Parathyroid adenoma (tissue), 2 donors: ENCODE results near the gene EGR1.

ENCODE experiments used
- H2AFZ ChIP-seq: fragments of 300-600 bp; sonication (generic); one replicate; pipeline ENCODE4 v1.7.0; 2017; ENCODE audit warnings: antibody characterized with exemption, mild to moderate bottlenecking
- H3K27ac ChIP-seq: fragments of 300-600 bp; sonication (generic); one replicate; pipeline ENCODE4 v1.7.0; 2017
- H3K27me3 ChIP-seq: fragments of 300-600 bp; sonication (generic); one replicate; pipeline ENCODE4 v1.7.0; 2017; ENCODE audit warnings: low read length; ENCODE audit not compliant: control insufficient read depth, insufficient read depth
- H3K36me3 ChIP-seq: fragments of 300-600 bp; sonication (generic); one replicate; pipeline ENCODE4 v1.7.0; 2017; ENCODE audit warnings: low read length; ENCODE audit not compliant: control insufficient read depth, insufficient read depth
- H3K4me1 ChIP-seq: fragments of 300-600 bp; sonication (generic); one replicate; pipeline ENCODE4 v1.7.0; 2017; ENCODE audit warnings: control low read depth
- H3K4me2 ChIP-seq: fragments of 300-600 bp; sonication (generic); one replicate; pipeline ENCODE4 v1.7.0; 2017; ENCODE audit warnings: low read length
- H3K4me3 ChIP-seq: fragments of 300-600 bp; sonication (generic); one replicate; pipeline ENCODE4 v1.7.0; 2017; ENCODE audit warnings: low read depth, low read length
- H3K79me2 ChIP-seq: fragments of 300-600 bp; sonication (generic); one replicate; pipeline ENCODE4 v1.7.0; 2017; ENCODE audit warnings: control low read depth
- H3K9ac ChIP-seq: fragments of 300-600 bp; sonication (generic); one replicate; pipeline ENCODE4 v1.7.0; 2017; ENCODE audit warnings: mild to moderate bottlenecking
- H3K9me3 ChIP-seq: fragments of 300-600 bp; sonication (generic); one replicate; pipeline ENCODE4 v1.7.0; 2017; ENCODE audit warnings: low read length; ENCODE audit not compliant: control insufficient read depth
- TF ChIP-seq, protein P1 (sequence below): fragments of 300-600 bp; sonication (generic); IDR thresholded peaks from one replicate; pipeline ENCODE4 v1.7.0; 2017; ENCODE audit warnings: antibody characterized with exemption, mild to moderate bottlenecking
- donor health status: primary hyperparathyroidism.

The EGR1 gene

DNA sequence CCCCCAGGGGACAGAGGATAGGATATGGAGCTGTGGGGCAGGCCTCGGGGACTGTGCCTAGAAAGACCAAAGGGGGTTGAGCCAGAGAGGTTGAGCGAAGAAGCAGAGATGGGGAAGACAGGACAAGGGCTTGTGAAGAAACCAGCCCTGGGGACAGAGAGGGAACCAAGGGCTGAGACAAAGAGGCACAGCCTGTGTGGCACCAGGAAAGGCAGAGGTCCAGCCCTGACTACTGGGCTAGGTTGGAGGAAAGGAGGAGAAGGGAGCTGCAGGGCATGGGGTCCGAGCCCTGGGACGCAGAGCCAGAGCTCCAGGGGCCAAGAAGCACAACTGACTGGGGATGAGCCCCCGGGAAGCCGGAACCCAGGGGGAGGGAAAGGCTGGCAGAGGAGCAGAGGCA, 17.2 kb upstream of the EGR1 start:
- no peaks in the 10 kb centered on the region for H3K27me3 ChIP-seq
- H3K9ac ChIP-seq: no peak overlapping the region
- TF ChIP-seq, protein P1, sequence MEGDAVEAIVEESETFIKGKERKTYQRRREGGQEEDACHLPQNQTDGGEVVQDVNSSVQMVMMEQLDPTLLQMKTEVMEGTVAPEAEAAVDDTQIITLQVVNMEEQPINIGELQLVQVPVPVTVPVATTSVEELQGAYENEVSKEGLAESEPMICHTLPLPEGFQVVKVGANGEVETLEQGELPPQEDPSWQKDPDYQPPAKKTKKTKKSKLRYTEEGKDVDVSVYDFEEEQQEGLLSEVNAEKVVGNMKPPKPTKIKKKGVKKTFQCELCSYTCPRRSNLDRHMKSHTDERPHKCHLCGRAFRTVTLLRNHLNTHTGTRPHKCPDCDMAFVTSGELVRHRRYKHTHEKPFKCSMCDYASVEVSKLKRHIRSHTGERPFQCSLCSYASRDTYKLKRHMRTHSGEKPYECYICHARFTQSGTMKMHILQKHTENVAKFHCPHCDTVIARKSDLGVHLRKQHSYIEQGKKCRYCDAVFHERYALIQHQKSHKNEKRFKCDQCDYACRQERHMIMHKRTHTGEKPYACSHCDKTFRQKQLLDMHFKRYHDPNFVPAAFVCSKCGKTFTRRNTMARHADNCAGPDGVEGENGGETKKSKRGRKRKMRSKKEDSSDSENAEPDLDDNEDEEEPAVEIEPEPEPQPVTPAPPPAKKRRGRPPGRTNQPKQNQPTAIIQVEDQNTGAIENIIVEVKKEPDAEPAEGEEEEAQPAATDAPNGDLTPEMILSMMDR: no peak
- no peaks in the 10 kb centered on the region for H3K79me2 ChIP-seq
- H3K36me3 ChIP-seq: no peaks in the 10 kb centered on the region
- peaks cover 4% of the 10 kb centered on the region for H3K4me1 ChIP-seq
- H3K4me2 ChIP-seq: no peak overlapping the region
- no peaks in the 10 kb centered on the region for H3K9me3 ChIP-seq
- no peak overlapping the region for H3K4me3 ChIP-seq
- no peak overlapping the region for H3K27ac ChIP-seq
- H2AFZ ChIP-seq: no peak overlapping the region

DNA sequence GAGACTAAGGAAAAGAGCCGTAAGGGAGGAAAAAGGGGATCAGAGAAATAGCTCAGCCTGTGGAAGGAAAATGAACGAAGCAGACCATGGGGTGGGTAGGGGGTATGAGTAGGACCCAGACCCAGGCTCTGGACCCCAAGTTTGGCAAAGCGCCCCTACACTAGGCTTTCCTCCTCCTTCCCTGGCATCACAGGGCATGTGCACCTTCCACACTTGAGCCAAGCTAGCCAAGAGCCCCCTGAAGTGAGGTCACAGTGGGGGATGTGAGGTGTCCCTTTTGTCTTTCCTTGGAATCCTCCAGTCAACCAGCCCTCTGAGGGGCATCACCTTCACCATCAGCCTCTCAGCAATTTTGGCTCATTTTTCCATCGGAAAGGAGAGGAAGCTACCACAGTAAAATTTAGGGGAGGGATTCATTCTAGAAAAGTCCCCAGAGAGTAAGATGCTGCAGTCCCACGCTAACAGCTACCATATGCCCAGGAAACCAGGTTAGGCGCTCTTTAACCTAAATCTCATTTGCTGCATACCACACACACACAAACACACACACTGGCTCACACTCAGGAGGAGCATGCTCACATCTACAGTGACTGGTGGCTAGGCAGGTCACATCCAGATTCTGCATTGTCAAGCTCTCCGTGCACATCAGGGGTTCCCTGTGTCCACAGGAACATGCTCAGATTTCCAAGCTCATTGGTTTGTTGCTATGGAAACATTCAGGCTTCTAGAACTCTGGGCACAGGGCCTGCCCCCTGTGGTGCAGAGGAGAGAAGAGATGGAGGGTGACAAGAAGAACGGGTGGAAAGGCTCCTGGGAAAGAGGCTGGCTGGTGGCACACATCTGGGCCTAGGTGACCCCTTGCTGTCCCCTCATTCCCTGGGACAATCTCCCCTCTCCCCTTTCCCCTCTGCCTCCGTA, 16.5 kb upstream of the EGR1 start:
- Histone ChIP-seq H3K36me3 (no peaks in the 10 kb centered on the region), H3K79me2 (no peaks in the 10 kb centered on the region), H3K4me2 (no peak overlapping the region), H3K27ac (no peak overlapping the region), H3K9ac (no peak overlapping the region), H2AFZ (no peak overlapping the region), H3K9me3 (no peaks in the 10 kb centered on the region), H3K4me1 (peaks cover 4% of the 10 kb centered on the region), H3K27me3 (no peaks in the 10 kb centered on the region), H3K4me3 (no peak overlapping the region)
- TF ChIP-seq, protein P1: no peak

DNA sequence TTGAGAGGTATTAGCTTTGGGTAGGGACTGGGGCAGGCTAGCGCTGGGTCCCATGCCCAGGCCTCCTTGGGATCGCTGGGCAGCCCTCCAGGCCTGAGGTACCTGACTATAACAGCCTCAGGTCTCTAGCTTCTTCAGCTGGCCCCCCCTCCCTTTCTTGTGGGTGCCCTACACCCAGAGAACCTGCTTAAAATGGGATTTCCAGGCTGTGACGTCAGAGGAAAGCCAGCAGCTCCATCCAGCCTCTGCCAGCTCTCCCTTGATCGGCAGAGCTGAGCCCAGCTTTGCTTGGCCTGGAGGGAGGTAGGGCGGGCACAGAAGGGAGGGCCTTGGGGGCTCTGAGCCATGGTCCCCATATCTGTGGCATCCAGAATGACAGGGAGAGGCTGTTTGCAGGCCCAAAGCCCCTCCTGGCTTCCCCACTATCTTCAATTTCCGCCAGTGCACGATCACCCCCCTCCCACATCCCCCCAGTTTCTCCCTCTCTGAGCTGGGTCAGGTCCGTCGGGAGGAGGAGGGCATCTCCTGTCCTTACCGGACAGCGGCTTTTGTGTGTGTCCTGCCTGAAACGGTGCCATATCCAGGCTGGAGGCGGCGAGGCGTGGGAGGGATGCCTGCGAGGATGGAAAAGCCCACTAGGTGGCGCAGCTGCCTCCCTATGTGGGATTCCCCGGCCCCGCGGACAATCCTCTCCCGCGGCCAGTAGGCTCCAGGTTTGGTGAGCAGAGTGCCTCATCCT, 15.6 kb upstream of the EGR1 start:
- Histone ChIP-seq H3K27me3 (no peaks in the 10 kb centered on the region), H3K27ac (no peak overlapping the region), H3K79me2 (no peaks in the 10 kb centered on the region), H2AFZ (peak overlapping the region; percentile 50), H3K4me2 (no peak overlapping the region), H3K4me3 (peak overlapping the region; percentile 14), H3K9ac (no peak overlapping the region), H3K9me3 (no peaks in the 10 kb centered on the region), H3K4me1 (peaks cover 4% of the 10 kb centered on the region), H3K36me3 (no peaks in the 10 kb centered on the region)
- TF ChIP-seq, protein P1: peak; percentile 95

DNA sequence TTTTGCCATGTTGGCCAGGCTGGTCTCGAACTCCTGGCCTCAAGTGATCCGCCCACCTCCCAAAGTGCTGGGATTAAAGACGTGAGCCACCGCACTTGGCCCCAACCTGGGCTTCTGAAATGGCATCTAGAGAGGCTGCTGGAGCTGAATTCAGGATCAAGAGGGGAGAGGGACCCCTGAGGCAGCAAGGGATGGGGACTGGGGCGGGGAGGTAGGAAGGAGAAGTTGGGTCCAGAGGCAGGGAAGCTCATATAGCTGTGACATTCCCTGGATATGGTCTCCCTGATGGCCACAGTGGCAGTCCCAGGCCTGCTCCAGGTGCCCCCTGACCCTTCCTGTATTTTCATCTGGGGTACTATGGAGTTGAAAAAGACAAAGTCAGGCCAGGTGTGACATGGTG, 14.3 kb upstream of the EGR1 start:
- Histone ChIP-seq H3K27ac (no peak overlapping the region), H3K79me2 (no peaks in the 10 kb centered on the region), H2AFZ (no peak overlapping the region), H3K4me2 (no peak overlapping the region), H3K9me3 (no peaks in the 10 kb centered on the region), H3K9ac (no peak overlapping the region), H3K4me3 (no peak overlapping the region), H3K27me3 (no peaks in the 10 kb centered on the region), H3K36me3 (no peaks in the 10 kb centered on the region), H3K4me1 (peaks cover 4% of the 10 kb centered on the region)
- TF ChIP-seq, protein P1: no peak
